GM19239 (cell line): ENCODE measurements around the gene OR51T1.

Source experiments
- DNase-seq: peaks from one replicate; pipeline ENCODE4 v3.0.0; 2011; ENCODE audit warnings: low spot score; ENCODE audit not compliant: insufficient read length
- FAIRE-seq: peaks from 2 replicates; lab custom pipeline; 2011; peaks lifted over from hg19 to GRCh38; lab: Jason Lieb, UNC

Gene OR51T1

DNA sequence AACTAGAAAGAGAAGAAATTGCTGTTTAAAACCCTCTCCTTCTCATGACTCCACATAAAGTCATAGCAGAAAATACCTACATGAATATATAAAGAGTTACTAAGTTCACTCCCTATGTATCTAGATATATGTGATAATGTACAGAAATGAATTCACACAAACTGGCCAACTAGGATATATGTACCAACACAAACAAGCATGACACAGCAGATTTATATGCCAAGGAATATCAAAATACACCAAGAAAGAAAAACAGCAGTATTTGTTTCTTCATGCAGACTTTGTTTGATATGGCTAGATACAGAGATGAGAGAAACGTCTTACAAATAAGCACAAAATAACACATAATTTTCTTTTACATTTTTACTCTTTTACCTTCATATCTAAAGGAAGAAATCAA, 40.6 kb downstream of the OR51T1 start:
- no peak for DNase-seq
- FAIRE-seq = no peak

DNA sequence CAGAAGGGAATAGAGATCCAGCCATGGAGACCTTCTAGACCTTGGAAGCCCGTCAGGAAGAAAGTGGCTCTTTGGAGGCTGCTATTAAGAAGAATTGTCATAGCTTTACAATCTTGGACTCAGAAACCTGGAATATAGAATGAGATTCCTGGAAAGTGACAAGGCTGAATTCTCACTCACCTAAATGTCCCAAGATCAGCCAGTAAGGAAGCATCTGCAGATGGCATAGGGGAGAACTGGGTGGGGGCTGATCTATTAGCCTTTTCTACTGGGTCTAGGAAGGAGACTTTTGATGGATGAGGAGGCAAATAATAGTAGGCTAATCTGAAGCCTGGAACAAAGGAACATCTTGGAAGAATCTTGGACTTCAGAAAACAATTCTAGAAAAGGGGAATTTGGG, 42.5 kb downstream of the OR51T1 start, which contains the start of gene OR51G1:
OR51G1 (minus strand) TSS at position 101 of the 400 bp plus-strand sequence; CDS start at position 101, 0 bp downstream.
- DNase-seq = no peak

GRCh38 chr11:4926608-4927007, 44.9 kb downstream of the OR51T1 start:
- DNase-seq (no peak), FAIRE-seq (no peak)

More for the DNA sequence above, 42.5 kb downstream of the OR51T1 start, which contains the start of gene OR51G1:
- no peak for FAIRE-seq
